IPS-NIHi7 (cell line): ENCODE results near the gene SPRY1.

Experiments used
- DNase-seq: peaks from one replicate; pipeline ENCODE4 v3.0.0; 2012; ENCODE audit warnings: mixed read lengths; ENCODE audit errors: extremely low spot score

Gene SPRY1

DNA sequence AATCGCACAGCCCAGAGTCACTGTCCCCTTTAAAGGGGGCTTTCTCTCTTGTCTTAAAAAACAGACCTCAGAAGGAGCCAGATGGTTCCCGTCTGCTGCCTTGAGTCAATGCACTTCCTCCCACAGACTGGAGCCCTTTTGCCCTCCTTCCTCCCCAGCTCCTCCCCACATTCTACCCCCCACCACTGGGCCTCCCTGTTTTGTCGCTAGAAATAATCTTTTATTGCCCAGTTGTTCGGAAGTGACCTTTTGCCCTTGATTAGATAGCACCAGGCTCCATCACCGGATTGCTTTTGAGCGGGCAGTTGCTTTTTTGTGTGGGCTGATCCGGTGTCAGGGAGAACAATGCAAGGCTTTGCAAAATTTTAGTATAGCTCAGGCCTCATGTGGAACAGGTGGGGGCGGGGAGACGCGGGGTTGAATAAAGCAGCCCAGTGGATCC is 47.7 kb downstream of the SPRY1 start:
- DNase-seq = peak; percentile 73

DNA sequence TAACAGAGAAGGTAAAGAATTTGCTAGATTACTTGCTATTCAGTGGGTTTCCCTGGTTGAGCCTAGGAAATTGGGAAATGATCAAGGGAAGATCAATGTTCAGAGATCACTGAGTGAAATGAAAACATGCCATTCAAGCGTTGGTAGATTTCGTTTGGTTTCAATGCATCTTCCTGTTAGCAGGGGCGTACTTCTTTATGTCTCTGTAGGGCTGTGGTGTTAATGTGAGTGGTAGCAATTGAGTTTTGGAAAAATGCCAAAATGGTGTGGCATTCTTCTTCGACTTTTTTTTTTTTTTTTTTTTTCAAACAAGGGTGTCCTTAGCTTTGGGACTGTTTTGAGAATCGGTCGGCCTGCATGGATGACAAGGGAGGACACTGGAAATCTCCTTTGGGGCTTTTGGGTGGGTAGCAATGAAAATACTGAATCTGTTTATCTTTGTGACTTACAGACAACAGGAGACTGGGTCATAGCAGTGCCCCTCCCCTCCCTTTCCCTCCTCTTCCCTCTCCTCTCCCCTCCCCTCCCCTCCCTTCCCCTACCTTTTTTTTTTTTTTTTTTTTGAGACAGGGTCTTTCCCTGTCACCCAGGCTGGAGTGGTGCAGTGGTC is 50.4 kb downstream of the SPRY1 start:
- DNase-seq = no peak

DNA sequence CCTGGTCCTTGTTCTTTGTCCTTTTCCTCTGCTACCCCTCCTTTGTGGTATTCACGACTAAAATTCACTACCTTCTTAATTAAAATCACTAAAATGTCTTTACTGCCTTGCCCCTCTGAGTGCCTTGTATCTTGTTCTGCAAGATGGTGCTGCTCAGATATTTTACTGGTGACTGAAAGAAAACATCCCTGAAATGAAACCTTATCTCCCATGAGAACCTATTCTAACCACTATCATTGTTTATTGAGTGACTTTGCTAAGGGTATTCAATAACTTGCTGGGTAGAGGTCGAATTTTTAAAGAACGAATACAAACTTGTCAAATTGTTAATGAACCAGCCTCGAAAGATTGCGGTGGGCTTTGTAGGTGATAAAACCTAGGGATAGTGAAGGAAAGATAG is 52.8 kb downstream of the SPRY1 start:
- no peak for DNase-seq

DNA sequence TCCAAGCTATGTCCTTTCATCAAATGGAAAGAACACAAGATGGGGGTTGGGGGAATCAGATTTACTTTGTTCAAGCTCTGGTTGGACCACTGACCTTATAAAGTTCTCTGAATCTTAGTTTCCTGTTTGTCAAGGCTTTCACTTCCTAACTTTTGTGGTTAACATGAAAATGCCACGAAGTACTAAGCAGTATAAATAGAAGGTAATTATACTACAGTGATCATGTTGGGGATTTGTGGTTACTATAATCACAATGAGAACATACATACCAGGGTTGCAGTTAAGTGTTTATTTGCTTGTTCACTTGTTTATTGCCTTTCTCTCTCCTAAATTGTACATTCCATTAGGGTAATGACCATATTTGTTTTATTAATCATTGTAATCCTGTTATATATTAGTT is 53.2 kb downstream of the SPRY1 start:
- no peak for DNase-seq

DNA sequence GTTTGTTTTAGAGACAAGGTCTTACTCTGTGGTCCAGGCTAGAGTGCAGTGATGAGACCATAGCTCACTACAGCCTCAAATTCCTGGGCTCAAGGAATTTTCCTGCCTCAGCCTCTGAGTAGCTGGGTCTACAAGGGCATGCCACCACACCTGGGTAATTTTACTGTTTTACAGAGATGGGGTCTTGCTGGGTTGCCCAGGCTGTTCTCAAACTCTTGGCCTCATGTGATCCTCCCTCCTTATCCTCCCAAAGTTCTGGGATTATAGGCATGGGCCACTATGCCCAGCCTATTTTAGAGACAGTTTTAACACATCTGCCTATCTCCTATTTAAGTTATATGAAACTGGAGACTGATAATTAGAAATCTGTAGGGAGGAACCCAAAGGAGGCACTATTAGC is 53.8 kb downstream of the SPRY1 start:
- no peak for DNase-seq

DNA sequence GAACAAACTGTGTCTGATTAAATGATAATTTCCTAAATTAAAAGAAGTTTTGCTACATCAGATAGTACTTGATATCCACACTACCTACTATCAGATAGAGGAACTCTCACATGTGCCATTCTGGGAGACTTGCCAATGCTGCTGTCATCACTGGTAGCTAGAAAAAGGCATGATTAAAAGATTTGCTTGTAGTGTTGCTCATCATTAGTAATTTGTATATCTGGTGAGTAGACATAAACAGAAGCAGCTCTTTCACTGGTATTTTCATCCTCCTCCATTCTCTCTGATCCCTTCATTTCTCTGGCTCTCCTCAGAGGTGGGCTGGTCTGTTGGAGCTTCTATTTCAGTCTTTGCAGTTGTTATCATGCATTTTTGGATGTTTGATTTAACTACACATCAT is 56.0 kb downstream of the SPRY1 start:
- no peak for DNase-seq

DNA sequence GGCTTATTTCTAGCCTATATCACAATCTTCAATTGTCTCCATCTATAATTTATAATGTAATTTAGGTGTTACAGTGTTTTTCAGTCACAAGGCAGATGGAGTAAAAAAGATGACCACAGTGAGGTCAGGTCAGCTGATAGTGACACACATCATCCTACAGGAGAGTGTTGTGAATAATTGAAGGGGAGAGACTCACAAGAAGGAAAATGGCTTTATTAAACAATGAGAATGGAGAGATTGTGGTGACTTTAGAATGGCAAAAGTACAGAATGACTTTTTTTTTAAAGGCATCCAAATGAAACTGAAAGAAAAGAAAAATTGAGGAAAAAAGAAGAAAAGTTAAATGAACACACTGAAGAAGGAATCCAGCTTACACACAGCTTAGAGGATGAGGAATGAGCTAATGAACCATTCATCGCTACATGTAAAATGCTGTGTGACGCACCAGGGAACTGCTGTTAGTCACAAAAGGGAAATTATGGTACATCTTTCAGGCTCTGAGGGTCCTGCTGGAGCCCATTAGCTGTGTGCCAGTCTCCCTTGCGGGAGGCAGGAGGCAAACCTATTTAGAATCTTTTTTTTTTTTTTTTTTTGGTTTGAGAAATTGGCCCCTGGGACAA is 56.6 kb downstream of the SPRY1 start:
- no peak for DNase-seq
